Right ventricle myocardium inferior (tissue), 1 donor: ENCODE measurements around the gene SMARCA4. TPM values are rescaled to one million over a fixed set of nuclear protein-coding genes. Genes with fewer than 3 reads are reported as not detected.
"Not testable (repeated sequence)": the region's sequence is repeated elsewhere in the genome, so short reads cannot be mapped to it uniquely, and the experiment has no call there.

ENCODE experiments used
- ATAC-seq: fragments of 200-7000 bp; cut with Tn5 transposase; one replicate; pipeline ENCODE4 v1.9.1; 2020; ENCODE audit warnings: mild to moderate bottlenecking, moderate library complexity
- DNase-seq: peaks from one replicate; pipeline ENCODE4 v3.0.0; 2021; ENCODE audit errors: missing footprints
- intact Hi-C: fragments of 100-400 bp; cut with DNase I; formaldehyde crosslinking; loops from one replicate; pipeline ENCODE4 v1.11.0; 2022
- total RNA-seq: library from RNA; stranded (reverse); fragmentation: NEBNext Ultra II Directional; extraction: Animal tissue kit (Norgen Biotek cat#: 25700); gene quantifications from one replicate; pipeline ENCODE4 v1.2.1, GENCODE V29; 2021
- donor health status: DM: no; HTN: yes; CAD: no; lungs with severe emphysema.

SMARCA4 gene
- total RNA-seq, 1 donor from 2014 or later: 33.8 TPM

DNA sequence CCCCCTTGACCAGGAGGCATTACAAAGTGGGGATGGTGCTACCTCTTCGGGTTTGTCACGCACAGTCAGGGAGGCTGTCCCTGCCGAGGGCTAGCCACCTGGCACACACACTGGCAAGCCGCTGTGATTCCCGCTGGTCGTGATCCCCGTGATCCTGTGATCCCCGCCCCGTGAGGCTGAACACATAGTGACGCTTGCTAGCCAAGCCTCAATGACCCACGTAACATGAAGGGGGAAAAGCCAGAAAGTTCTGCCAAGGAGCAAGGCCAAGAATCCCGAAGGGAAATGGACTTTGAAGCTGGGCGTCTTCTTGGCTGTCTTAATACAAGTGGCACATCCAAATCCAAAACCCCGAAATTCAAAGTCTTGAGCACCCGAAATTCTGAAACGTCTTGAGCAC, 142.1 kb downstream of the SMARCA4 start:
- intact Hi-C loops: no loop called here
- no peak for ATAC-seq
- no peak for DNase-seq

GRCh38 chr19:11103667-11104066, 142.8 kb downstream of the SMARCA4 start:
- DNase-seq, ATAC-seq, intact Hi-C loops: not testable (repeated sequence)

DNA sequence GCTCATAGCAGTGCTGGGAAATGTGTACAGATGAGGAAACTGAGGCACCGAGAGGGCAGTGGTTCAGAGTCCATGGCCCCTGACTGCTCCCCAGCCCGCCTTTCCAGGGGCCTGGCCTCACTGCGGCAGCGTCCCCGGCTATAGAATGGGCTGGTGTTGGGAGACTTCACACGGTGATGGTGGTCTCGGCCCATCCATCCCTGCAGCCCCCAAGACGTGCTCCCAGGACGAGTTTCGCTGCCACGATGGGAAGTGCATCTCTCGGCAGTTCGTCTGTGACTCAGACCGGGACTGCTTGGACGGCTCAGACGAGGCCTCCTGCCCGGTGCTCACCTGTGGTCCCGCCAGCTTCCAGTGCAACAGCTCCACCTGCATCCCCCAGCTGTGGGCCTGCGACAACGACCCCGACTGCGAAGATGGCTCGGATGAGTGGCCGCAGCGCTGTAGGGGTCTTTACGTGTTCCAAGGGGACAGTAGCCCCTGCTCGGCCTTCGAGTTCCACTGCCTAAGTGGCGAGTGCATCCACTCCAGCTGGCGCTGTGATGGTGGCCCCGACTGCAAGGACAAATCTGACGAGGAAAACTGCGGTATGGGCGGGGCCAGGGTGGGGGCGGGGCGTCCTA, 144.3 kb downstream of the SMARCA4 start:
- ATAC-seq: no peak
- intact Hi-C loops: no loop called here

DNA sequence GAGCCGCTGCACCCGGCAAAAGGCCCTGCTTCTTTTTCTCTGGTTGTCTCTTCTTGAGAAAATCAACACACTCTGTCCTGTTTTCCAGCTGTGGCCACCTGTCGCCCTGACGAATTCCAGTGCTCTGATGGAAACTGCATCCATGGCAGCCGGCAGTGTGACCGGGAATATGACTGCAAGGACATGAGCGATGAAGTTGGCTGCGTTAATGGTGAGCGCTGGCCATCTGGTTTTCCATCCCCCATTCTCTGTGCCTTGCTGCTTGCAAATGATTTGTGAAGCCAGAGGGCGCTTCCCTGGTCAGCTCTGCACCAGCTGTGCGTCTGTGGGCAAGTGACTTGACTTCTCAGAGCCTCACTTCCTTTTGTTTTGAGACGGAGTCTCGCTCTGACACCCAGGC, 145.6 kb downstream of the SMARCA4 start:
- ATAC-seq: peak; percentile 82
- intact Hi-C loops: no loop called here
- peak; percentile 75 for DNase-seq

More for the DNA sequence above, 144.3 kb downstream of the SMARCA4 start:
- DNase-seq: no peak

DNA sequence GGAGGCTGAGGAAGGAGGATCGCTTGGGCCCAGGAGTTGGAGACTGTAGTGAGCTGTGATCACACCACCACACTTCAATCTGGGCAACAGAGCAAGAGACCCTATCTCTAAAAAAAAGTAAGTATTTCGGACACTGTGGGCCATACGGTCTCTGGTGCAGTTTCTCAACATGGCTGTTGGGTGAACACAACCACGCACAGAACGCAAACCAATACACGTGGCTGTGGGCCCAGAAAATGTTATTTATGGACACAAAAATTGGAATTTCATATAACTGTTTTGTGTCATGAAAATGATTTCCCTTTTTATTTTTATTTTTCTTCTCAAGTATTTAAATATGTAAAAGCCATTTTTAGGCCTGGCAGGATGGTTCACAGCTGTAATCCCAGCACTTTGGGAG, 147.9 kb downstream of the SMARCA4 start:
- DNase-seq (no peak), ATAC-seq (no peak)
- intact Hi-C loops: no loop called here

DNA sequence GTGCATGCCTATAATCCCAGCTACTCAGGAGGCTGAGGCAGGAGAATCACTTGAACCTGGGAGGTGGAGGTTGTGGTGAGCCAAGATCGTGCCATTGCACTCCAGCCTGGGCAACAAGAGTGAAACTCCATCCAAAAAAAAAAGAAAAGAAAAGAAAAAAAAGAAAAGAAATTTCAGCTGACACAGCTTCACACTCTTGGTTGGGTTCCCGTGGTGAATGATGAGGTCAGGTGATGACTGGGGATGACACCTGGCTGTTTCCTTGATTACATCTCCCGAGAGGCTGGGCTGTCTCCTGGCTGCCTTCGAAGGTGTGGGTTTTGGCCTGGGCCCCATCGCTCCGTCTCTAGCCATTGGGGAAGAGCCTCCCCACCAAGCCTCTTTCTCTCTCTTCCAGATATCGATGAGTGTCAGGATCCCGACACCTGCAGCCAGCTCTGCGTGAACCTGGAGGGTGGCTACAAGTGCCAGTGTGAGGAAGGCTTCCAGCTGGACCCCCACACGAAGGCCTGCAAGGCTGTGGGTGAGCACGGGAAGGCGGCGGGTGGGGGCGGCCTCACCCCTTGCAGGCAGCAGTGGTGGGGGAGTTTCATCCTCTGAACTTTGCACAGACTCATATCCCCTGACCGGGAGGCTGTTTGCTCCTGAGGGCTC, 150.4 kb downstream of the SMARCA4 start:
- intact Hi-C loops: no loop called here
- no peak for DNase-seq
- ATAC-seq: no peak

DNA sequence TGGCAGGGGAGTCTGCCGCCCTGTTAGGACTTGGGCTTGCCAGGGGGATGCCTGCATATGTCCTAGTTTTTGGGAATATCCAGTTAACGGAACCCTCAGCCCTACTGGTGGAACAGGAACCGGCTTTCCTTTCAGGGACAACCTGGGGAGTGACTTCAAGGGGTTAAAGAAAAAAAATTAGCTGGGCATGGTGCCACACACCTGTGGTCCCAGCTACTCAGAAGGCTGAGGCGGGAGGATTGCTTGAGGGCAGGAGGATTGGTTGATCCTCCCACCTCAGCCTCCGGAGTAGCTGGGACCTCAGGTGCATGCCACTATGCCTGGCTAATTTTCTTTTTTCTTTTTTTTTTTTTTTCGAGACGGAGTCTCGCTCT, 150.9 kb downstream of the SMARCA4 start:
- no peak for DNase-seq
- ATAC-seq: no peak
- intact Hi-C loops: no loop called here

Other genes starting within 250 kb of the SMARCA4 start
- 177 TPM for gene DNM2, start 243.0 kb upstream of the SMARCA4 start, total RNA-seq
- 30.3 TPM for gene TMED1, start 124.8 kb upstream of the SMARCA4 start, total RNA-seq
- 1.5 TPM for gene C19orf38, start 112.6 kb upstream of the SMARCA4 start, total RNA-seq
- gene CARM1, start 89.5 kb upstream of the SMARCA4 start, total RNA-seq: 39.5 TPM
- 15.2 TPM for gene YIPF2, start 32.4 kb upstream of the SMARCA4 start, total RNA-seq
- gene TIMM29, start 32.2 kb upstream of the SMARCA4 start, total RNA-seq: 15.3 TPM
- gene LDLR, start 128.4 kb downstream of the SMARCA4 start, total RNA-seq: 12.8 TPM
- 8.6 TPM for gene SPC24, start 194.8 kb downstream of the SMARCA4 start, total RNA-seq
- 434 TPM for gene KANK2, start 236.5 kb downstream of the SMARCA4 start, total RNA-seq